Central memory CD4-positive, alpha-beta T cell (primary cell): ENCODE measurements around the gene LTF.

Source experiments
- DNase-seq: peaks from one replicate; pipeline ENCODE4 v3.0.0; 2022

The LTF gene

GRCh38 chr3:46467562-46467961 is 2.9 kb upstream of the LTF start:
- no peak for DNase-seq

DNA sequence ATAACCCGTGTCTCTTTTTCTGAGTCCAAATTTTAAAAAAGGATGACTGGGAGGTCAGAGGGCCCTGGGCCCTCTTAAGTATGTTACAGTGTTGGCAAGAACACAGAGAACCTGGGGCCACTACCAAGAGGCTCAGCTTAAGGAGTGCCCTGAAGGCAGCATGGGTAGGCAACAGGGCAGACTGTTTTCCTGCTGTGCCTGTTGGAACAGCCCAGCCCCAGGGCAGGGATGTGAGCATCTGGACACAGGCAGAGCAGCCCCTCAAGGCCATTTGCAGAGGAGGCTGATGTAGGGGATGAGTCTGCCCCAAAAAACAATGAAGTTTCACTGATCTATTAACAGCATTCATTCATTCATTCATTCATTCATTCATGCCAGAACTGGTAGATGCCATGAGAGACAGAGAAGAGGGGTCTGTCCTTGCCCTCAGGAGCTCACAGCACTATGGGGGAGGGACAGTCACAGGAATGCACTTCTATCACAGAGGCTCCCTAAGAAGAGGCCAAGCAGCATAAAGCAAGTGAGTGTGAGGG is 2.2 kb upstream of the LTF start:
- DNase-seq, result no peak

- DNase-seq, result no peak
These were observed 1.6 kb upstream of the LTF start for GRCh38 chr3:46466273-46466672.

DNA sequence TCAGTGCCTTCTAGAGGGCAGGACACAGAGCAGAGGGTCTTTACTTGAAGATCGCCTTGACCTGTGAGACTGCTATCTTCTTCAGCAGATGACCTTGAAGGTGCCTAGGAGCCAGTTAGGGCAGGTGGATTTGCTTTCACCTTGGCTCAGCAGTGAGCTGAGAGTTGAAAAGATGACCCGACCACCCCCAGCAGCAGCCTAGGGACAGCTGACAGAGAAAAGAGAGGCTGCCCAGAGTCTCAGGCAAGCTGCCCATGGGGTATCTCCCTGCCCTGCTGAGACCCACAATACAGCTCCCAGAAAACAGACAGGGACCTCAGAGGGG is 453 bp upstream of the LTF start:
- no peak for DNase-seq

DNA sequence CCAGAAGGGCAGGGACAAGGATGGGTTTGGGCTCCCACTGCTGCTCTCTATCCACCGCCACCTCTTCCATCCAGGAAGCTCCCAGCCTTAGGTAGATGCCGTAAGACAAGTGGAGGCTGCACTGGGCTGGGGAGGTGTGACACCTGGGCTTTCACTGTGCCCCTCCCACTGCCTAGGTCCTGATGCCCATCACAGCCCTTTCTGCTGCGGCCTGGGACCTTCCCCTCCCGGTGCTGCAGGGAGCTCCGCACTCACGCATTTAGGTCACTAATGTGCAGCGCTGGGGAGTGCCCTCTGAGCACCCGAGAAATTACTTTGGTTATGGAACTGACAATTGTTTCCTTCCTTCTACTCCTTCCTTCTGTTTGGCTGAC is 850 bp downstream of the LTF start:
- no peak for DNase-seq

- no peak for DNase-seq
These were observed 1.4 kb downstream of the LTF start for GRCh38 chr3:46463120-46463867.

DNA sequence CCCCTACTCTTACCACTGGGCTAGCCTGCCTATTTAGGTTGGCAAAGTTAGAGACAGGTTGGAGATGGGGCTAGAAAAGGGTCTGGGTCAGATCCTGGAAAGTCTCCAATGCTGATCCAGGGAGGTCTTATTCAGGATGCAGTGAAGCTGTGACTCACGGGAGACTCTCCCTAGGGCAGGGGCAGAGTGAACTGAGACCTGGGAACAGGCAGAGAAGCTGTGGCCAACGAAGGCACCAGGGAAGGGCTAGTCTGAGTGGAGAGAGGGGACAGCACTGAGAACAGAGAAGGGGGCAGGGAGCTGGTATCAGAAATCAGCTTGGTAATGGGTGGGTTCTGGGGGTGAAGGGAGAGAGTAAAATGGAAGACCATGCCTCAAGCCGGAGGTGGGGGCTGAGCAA is 2.2 kb downstream of the LTF start:
- DNase-seq, result no peak

GRCh38 chr3:46462111-46462510 is 2.6 kb downstream of the LTF start:
- DNase-seq, result no peak

DNA sequence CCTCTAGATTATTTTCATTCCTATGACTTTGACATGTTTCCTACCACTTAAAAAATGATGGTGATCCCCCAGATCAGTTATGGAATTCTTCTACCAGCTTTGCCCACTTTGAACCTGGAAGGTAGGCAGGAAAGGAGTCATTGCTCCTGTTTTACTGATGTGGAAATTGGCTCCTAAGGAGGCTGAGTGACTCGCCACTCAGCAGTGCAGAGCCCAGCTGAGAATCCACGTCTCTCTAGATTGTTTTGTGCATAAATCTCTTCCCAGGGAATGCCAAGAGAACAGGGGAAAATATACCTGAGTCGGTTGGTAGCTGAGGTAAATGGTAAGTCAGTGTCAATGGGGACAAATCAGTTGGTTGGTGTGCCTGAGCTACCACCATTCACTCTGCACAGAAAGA is 4.7 kb downstream of the LTF start:
- no peak for DNase-seq

DNA sequence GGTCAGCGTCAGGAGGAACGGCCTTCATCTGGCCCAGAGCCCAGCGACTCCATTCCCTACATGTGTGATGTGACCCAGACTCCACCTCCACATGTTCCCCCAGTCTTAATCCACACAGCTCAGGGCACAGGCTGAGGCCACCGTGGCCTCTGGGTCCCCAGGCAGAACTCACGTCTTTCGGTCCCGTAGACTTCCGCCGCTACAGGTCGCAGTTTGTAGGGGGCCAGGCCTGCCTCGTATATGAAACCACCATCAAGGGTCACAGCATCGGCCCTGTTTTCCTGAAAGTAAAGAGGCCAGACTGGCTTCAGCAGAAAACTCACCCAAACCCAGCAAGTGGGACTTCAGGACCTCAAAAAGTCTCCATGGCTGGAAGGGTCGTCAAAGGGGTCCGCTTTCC is 8.6 kb downstream of the LTF start:
- DNase-seq, result no peak

DNA sequence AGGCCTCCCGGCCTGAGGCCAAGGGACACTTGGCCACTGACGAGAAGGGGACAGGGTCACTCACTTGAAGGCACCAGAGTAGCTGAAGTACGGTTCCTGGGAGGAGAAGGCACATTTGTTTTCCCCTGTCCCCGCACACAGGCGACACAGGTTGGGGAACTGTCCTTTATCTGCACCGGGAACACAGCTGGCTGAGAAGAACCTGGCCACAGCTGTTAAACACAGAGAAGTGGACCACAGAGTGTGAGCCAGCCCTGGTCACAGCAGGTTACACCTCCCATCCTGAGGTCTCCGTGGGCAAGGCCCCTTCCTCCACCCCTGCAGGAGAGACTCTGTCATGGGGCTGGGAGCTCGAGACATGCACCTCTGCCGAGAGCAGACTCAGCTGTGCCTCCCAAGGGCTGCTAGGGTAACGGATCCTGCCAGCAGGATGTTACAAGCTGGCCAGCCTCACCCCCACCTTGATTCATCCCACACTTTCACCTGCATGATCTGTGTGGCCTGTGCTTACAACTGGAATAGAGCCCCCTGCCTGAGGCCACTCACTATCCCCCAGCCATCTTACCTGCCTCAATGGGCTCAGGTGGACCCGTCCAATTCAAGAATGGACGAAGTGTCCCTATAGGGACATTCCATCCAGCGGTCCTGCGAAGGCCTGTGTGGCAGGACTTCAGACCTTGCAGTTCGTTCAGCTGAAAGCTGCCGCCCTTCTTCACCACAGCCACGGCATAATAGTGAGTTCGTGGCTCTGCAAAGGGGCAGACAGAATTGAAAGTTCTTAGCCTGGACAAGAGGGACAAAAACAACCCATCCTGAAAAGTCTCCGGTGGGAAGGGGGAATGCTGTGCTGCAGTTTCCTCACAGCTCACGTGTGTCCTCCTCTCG is 9.2 kb downstream of the LTF start:
- no peak for DNase-seq

- no peak for DNase-seq
These were observed 10.1 kb downstream of the LTF start for GRCh38 chr3:46454606-46455005.

- DNase-seq, result no peak
These were observed 10.5 kb downstream of the LTF start for GRCh38 chr3:46454209-46454595.

GRCh38 chr3:46453526-46454208 is 11.0 kb downstream of the LTF start:
- no peak for DNase-seq

- no peak for DNase-seq
These were observed 14.8 kb downstream of the LTF start for GRCh38 chr3:46449755-46450552.

- DNase-seq, result no peak
These were observed 16.0 kb downstream of the LTF start for GRCh38 chr3:46448721-46449120.

GRCh38 chr3:46447228-46447985 is 17.3 kb downstream of the LTF start:
- DNase-seq, result no peak

GRCh38 chr3:46442576-46443530 is 21.9 kb downstream of the LTF start:
- DNase-seq, result no peak

DNA sequence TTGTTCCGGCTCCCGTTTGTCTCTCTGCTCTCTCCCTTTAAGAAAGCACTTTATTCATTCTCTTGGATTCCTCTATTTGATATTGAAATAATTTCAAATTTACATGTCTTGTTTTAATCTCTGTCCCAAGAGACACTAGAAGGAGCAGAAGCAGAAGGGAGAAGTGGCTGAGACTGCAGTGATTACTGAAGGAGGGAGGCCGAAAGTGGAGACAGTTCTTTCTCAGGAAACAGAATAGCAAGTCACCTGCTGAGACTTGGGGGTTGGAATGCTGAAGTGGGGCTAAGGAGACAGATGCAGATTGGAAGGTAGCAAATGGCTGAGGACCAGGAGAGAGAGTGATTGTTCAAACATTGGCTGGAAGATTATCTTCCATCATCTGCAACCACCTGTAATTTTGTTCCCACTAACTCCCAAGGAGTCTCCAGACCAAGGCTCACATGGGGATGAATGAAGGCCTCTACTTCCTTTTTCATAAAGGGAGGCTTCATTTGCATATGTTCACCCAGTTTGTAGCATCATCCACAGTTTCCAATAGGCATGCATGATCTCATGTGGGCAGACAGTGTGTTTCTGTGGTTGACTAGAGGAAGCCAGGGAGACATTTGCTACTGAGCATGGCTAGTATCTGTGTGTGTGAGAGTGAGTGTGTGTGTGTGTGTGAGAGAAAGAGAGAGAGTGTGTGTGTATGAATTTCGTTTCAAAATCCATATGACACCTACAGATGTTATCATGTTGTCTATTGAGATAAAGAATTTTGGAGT is 24.0 kb downstream of the LTF start:
- DNase-seq, result peak; percentile 61

- no peak for DNase-seq
These were observed 25.9 kb downstream of the LTF start for GRCh38 chr3:46438831-46439230.
